GM21529 (cell line): ENCODE results near the gene CALR3.
"Not testable (repeated sequence)": the region's sequence is repeated elsewhere in the genome, so short reads cannot be mapped to it uniquely, and the experiment has no call there.

Experiments used
- ATAC-seq: cut with Tn5 transposase; IDR thresholded peaks from one replicate; pipeline ENCODE4 v1.9.1; 2021; ENCODE audit not compliant: unreplicated experiment

Gene CALR3

DNA sequence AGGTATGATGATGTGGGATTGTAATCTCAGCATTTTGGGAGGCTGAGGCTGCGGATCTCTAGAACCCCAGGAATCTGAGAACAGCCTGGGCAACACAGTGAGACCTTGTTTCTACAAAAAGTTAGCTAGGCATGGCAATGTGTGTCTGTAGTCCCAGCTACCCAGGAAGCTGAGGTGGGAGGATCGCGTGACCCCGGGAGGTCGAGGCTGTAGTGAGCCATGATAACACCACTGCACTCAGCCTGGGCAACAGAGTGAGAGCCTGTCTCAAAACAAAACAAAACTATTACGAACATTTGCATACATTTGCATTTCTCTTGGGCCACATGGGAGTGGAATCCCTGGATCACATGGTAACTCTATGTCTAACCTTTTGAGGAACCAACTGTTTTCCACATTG is 1.9 kb upstream of the CALR3 start:
- no peak for ATAC-seq

DNA sequence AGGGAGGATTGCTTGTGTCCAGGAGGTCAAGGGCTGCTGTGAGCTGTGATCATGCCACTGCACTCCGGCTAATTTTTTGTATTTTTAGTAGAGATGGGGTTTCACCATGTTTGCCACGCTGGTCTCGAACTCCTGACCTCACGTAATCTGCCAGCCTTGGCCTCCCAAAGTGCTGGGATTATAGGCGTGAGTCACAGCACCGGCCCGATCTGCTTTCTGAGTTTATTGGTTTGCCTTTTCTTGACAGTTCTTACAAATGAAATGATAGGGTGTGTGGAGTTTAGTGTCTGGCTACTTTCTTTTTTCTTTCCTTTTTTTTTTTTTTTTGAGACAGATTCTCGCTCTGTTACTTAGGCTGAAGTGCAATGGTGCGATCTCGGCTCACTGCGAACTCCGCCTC is 1.1 kb upstream of the CALR3 start:
- no peak for ATAC-seq

DNA sequence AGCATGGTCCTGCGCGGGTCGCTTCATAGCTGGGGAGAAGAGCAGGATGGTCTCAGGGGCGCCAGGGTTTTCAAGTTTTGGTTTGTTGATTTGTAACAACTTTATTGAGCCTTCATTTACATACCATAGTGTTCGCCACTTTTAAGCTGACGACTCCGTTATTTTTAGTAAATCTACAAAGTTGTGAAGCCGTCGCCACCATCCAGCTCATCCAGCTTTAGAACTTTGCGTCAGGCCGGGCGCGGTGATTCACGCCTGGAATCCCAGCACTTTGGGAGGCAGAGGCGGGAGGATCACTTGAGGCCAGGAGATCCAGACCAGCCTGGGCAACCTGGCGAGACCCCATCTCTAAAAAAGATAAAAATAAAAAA is 631 bp upstream of the CALR3 start:
- ATAC-seq: no peak

DNA sequence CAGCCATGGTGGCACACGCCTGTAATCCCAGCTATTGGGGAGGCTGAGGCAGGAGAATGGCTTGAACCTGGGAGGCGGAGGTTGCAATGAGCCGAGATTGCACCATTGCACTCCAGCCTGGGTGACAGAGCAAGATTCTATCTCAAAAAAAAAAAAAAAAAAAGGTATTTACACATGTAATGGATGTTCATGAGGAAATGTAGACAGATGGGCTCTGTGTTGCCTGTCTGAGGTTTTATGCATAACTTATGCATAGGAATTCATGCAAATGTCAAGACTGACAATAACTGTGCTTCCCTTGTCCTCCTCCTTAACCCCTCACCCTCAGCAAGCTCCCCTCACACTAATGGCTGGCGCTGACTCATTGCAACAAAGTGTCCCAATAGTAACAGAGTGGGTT is 9.5 kb downstream of the CALR3 start:
- ATAC-seq: not testable (repeated sequence)

DNA sequence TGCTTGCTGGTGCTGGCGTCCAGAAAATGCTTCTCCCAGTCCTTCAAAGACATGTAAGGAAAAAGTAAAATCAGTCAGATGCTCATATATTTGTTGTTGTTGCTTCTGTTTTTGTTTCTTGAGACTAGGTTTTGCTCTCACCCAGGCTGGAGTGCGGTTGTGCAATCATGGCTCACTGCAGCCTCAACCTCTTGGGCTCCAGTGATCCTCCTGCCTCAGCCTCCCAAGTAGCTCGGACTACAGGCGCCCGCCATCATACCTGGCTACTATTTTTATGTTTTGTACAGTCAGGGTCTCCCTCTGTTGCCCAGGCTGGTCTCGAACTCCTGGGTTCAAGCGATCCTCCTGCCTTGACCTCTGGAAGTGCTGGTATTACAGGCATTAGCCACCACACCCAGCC is 13.2 kb downstream of the CALR3 start:
- ATAC-seq: no peak

DNA sequence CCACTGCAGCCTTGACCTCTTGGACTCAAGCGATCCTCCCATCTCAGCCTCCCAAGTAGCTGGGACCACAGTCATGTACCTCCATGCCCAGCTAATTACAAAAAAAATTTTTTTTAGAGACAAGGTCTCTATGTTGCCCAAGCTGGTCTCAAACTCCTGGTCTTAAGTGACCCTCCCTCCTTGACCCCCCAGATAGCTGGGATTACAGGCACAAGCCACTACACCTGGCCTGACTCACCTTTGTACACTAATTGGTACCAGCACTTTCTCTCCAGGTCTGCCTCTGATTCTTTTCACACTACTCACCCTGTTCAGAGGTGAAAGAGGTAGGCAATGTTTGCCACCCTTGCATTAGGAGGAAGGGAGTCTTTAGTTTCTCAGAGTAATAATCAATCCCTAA is 18.7 kb downstream of the CALR3 start:
- ATAC-seq: no peak

DNA sequence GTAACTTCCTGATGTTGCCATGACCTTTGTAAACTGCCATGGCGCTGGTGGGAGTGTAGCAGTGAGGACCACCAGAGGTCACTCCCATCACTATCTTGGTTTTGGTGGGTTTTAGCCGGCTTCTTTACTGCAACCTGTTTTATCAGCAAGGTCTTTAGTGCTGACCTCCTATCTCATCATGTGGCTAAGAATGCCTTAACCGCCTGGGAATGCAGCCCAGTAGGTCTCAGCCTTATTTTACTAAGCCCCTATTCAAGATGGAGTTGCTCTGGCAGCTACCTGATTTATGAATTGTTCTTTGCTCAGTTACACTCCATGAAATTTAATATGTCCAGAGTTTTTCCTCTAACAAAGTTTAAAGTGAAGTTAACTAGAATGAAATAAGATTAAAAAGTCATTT is 19.6 kb downstream of the CALR3 start:
- no peak for ATAC-seq

DNA sequence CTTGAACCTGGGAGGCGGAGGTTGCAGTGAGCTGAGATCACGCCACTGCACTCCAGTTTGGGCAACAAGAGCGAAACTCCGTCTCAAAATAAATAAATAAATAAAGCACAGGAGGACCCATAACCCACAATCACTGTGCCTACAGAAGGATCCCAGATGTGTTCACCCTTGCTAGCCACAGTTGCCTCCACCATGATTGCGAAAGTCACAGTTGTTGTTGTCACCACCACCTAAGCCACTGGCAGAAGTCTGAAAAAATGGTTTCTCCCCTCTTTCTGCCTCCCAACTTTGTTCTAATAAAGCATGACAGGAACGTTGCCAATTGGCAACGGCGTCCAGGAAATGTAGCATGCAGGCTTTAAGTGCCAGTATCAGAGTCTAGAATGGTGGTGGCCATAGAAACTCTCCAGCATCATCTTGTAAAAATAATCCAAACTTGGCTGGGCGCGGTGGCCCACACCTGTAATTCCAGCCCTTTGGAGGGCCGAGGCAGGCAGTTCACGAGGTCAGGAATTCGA is 22.0 kb downstream of the CALR3 start:
- ATAC-seq: no peak

DNA sequence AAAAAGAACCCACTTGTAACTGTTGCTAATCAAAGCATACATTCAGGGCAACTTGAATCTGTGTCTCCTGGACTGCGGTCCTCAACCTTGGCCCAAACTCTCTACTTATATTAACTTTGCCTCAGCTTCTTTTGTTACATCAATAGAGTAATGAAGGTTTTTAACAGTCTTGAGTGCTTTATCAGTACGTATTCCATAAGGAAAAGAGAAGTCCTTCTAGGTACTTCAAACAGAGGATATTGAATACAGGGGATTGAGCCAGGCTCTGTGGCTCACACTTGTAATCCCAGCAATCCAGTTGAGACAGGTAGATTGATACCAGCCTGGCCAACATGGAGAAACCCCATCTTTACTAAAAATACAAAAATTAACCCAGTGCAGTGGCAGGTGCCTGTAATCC is 23.0 kb downstream of the CALR3 start:
- ATAC-seq: no peak

DNA sequence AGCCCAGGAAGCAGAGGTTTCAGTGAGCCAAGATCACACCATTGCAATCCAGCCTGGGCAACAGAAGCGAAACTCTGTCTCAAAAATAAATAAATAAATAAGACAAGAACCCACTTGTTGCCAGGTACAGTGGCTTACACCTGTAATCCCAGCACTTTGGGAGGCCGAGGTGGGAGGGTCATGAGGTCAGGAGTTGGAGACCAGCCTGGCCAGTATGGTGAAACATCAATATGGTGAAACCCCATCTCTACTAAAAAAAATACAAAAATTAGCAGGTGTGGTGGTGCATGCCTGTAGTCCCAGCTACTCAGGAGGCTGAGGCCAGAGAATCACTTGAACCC is 23.4 kb downstream of the CALR3 start:
- not testable (repeated sequence) for ATAC-seq

DNA sequence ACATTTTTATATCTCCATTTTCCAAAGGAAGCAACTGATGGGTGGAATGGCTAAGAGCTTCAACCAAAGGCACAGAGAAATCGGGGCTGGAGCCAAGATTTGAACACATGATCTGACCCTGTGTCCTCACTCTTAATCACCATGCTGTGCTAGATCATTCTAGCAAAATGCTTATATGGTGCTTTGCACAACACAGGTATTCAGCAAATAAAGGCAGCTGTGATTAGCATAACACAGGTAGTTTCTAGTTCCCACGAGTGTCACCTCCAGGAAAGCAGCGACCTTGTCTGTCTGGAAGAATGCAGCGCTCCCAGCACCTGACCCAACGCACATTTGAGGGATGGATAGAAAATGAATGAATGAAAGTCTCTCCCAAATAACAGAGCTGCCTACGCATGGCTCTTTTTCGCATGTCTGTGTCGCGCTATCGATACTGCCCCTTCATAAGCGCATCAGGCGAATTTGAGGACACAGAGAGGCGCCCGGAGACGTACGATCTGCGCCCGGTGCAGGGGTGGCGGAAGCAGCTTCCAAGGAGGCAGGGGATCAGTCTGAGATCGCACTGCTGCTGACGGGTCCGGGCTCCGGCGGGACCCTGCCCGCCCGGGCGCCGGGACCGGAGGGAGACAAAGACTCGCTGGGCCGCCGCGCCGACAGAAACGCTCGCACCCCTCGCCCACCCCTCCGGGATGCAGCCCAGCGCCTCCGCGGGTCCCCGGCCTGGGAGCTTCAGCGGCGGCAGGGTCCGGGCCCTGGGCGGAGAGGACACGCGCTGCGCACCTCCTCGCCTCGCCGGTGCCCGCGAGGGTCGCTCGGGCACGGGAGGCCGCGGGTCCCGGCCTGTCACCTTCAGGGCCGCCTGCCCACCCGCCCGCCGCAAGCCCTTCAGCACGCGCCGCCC is 24.8 kb downstream of the CALR3 start:
- ATAC-seq: peak; percentile 26

DNA sequence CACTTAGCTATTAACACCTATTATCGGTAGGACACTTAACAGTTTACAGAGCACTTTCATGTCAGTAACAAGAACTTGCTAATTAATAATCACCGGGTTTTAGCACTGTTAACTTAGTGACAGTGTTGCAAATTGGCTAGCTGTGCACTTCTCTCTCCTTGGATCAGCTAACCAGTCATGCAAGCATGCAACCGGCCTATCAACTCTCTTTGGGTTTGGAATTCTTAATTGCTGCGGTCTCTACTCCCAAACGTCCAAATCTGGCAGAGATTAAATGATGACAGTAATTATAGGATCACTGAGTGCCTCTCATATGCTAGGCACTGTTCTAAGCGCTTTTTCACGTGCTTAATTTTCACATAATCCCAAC is 25.4 kb downstream of the CALR3 start:
- no peak for ATAC-seq

DNA sequence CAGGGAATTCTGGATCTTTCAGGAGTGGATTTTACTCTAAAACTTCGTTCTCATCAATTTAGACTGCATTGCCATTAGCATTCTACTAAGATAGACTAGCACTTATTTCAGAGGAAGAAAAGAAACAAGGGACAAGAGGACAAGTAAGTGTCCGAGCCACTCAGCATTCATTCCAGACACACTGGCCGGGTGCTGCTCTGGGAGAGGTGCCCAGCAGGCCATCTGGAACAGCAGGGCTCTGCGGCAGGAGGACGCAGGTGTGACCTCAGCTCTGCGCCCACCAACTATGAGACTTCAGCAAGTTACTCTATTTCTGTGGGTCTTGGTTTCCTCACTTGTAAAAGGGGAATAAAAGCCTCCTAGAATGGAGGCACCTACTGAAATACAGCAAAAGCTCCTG is 28.4 kb downstream of the CALR3 start:
- no peak for ATAC-seq

DNA sequence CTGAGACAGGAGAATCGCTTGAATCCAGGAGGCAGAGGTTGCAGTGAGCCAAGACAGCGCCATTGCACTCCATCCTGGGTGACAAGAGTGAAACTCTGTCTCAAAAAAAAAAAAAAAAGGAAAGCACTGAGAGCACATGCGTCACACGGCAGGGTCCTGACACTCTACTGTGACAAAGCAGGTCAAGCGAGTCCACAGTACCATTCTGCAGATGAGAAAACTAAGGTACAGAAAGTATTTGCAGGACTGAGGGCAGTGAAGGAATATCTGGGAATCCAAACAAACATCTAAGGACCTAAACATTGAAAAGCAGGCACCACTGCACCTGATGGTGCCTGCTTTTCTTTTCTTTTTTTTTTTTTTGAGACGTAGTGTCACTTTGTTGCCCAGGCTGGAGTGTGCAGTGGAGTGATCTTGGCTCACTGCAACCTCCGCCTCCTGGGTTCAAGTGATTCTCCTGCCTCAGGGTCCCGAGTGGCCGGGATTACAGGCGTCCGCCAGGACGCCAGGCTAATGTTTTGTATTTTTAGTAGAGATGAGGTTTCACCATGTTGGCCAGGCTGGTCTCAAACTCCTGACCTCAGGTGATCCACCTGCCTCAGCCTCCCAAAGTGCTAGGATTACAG is 29.1 kb downstream of the CALR3 start:
- ATAC-seq: not testable (repeated sequence)

DNA sequence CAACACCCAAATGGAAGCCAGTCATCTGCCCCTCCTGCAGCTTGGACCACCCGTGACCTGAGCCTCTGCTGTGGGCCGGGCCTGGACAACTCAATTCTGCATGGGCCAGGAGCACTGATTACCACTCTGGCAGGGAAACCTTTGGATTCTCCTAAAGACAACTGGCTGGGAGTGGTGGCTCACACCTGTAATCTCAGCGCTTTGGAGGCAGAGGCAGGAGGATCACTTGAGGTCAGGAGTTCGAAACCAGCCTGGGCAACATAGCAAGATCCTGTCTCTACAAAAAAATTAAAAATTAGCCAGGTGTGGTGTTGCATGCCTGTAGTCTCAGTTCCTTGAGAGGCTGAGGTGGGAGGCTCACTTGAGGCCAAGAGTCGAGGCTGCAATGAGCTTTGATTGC is 30.7 kb downstream of the CALR3 start:
- no peak for ATAC-seq

DNA sequence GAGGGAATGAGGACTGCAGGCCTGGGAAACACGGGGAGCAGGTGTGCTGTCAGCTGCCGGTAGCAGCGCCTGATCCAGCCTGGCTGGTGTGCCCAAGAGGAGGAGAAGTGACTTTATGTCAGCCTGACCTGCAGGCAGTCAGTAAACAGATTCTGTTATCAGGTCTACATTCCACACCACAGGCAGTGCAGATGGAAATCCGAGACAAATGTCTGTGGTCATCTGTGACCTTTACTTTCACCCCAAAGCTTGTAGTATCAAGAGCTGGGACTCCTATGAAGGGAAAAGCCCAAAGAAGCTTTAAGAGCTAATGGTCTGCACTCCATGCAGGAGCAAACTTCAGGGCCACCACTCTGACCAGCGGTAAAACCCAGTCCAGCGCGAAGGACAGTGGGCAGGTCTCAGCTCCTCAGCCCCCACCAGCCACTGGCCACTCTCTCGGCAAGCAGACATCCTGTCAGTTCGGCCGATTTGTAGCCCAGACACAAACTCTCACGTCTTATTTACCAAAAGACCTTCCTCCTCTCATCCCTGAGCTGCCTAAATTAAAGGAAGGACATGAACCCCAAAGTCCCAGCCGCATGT is 31.9 kb downstream of the CALR3 start:
- no peak for ATAC-seq

DNA sequence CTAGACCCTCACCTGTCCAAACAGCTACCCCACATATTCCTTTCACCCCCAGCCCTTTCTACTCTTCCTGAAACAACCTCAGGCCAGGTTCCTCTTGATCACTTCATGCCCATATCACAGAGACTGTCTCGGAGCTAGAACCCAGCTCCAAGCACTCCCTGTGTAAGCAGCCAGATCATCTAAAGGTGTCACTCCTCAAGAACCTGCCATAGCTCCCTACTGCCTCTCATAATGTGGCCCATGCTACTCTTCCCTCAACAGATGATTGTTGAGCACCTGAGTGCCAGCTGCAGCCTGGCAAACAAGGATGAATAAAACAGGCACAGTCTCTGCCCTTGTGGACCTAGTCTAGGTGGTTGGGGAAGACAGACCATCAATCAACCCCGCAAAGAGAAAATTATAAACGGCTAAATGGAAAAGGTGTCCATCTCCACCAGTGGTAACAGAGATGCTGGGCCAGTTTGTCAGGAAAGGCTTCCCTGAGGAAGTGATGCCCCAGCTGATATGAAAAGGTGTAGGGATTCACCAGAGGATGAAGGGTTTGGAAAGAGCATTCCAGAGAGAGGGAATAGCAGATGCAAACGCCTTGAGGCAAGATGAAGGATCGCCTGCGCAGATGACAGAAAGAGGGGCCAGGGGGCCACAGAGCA is 32.5 kb downstream of the CALR3 start:
- no peak for ATAC-seq

DNA sequence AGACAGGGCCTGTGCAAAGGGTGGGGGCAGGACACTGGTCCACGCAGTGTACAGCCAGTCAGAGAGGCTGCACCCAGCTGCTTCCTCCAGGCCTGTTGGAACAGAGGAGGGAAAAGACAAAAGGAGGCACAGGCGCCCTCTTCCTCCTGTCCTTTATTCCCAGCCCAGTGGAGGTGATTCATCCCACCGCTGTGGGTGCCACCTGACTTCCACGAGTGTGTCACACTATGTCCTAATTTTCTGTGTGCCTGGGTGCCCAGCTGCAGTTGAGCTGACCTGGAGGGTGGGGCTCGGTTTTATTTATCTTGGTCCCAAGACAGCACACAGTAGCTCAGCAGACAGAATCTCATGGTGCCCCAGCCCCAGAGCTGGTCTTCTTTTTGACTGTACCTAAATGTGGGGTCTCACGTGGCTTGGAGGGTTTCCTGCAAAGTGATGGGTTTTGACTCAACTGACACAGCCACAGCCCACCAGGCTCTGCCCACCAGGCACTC is 33.2 kb downstream of the CALR3 start:
- no peak for ATAC-seq

DNA sequence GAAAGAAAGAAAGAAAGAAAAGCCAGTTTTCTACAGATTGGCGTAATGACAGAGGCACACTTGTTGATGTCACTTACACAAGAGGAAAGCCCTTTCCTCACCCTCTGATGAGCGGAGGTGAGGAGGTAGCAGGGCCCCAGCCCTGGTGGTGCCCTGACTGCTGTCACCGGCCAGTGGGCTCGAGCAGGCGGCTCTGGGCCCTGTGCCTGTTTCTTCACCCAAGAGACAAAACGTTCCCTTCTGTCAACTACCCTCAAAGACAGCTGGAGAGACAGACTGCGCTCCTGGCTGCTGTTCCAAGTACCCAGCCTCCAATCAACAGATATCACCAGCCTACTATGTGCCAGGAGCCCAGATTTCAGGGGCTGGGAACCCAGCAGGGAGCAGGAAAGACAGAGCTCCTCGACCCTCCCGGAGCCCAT is 34.3 kb downstream of the CALR3 start:
- no peak for ATAC-seq

DNA sequence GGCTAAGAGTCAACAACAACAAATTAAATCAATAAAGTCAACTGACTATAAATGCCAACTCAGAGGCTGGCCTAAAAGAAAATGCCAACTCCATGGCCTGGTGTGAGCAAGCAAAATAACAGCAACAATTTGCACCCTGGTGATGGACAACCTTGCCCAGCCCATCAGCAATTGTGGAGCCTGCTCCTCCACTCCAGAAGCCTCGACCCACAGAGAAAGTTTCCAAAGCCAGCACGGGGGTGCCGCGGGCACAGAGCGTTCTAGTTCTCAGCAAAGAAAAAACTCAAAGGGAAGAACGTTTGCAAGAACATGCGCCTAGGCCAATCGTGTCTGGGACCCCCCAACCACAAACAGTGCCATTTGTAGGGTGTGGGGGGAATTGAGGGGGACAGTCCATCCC is 35.5 kb downstream of the CALR3 start:
- no peak for ATAC-seq

DNA sequence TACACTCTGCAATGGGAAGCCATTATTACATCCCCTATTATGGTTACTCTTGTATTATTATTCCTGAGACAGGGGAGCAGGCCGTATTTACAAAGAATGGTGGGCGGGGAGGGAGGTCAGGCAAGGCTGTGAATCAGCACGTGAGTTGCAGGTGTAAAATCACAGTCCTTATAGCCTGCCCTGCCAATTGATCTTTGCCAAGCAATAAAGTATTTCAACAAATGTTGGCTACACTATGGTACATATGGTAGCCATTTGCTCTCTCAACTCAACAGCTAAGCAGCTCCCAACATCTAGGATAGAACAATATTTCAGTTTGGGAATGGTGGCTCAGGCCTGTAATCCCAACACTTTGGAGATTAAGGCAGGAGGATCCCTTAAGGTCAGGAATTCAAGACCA is 36.3 kb downstream of the CALR3 start:
- ATAC-seq: no peak
